Thoracic aorta (tissue), 2 donors: ENCODE data around the gene GPR143. TPM values are rescaled to one million over a fixed set of nuclear protein-coding genes. Genes with fewer than 3 reads are reported as not detected.

Experiments used
- ATAC-seq: fragments of 150-250 bp; one replicate; pipeline ENCODE4 v1.8.0; 2017; ENCODE audit warnings: low read depth; ENCODE audit not compliant: insufficient number of reproducible peaks, low FRiP score
- DNase-seq: peaks from one replicate; pipeline ENCODE4 v3.0.0-alpha.2; 2020; ENCODE audit warnings: low spot score
- H3K27ac ChIP-seq, 2 donors: fragments of 200-600 bp; sonication (generic); 1 replicate in 1 of 2; 2 replicates in 1 of 2; pipeline ENCODE4 v1.5.1; 2016; ENCODE audit warnings: mild to moderate bottlenecking in 2 of 2, moderate library complexity in 2 of 2
- H3K27me3 ChIP-seq: fragments of 200-600 bp; sonication (generic); replicated peaks from 2 replicates; pipeline ENCODE4 v1.6.0; 2016; ENCODE audit warnings: mild to moderate bottlenecking; ENCODE audit not compliant: insufficient read depth
- H3K36me3 ChIP-seq: fragments of 200-600 bp; sonication (generic); one replicate; pipeline ENCODE4 v1.5.1; 2016
- H3K4me1 ChIP-seq, 2 donors: fragments of 200-600 bp; sonication (generic); 1 replicate in 1 of 2; 2 replicates in 1 of 2; pipeline versions ENCODE4 v1.5.1 to v1.6.0; 2016; ENCODE audit warnings: low read depth in 2 of 2, mild to moderate bottlenecking in 1 of 2; ENCODE audit not compliant: control insufficient read depth in 1 of 2
- H3K4me3 ChIP-seq: fragments of 200-600 bp; sonication (generic); 2 replicates; pipeline ENCODE4 v1.5.1; 2016; ENCODE audit warnings: mild to moderate bottlenecking
- H3K9me3 ChIP-seq: fragments of 200-600 bp; sonication (generic); 2 replicates; pipeline ENCODE4 v1.5.1; 2016
- total RNA-seq, 2 donors: library from RNA; depleted of rRNA; stranded (reverse); fragments of >200 nt; gene quantifications; one replicate each; pipeline versions ENCODE4 v1.1.0 to v1.2.3, GENCODE V29; 2016
- TF ChIP-seq, protein P1 (sequence below): fragments of 200-600 bp; sonication (generic); IDR thresholded peaks from one replicate; pipeline ENCODE4 v1.5.1; 2019; ENCODE audit warnings: antibody characterized with exemption

Gene GPR143
- total RNA-seq, 2 donors from 2014 or later: 2.6 TPM; not detected in 1

GRCh38 chrX:9749146-9749692, 16.4 kb downstream of the GPR143 start:
- DNase-seq: no peak
- no peak overlapping the region for H3K27ac ChIP-seq
- no peak for ATAC-seq
- no peaks in the 10 kb centered on the region for H3K4me1 ChIP-seq
- H3K36me3 ChIP-seq: no peaks in the 10 kb centered on the region
- TF ChIP-seq, protein P1, sequence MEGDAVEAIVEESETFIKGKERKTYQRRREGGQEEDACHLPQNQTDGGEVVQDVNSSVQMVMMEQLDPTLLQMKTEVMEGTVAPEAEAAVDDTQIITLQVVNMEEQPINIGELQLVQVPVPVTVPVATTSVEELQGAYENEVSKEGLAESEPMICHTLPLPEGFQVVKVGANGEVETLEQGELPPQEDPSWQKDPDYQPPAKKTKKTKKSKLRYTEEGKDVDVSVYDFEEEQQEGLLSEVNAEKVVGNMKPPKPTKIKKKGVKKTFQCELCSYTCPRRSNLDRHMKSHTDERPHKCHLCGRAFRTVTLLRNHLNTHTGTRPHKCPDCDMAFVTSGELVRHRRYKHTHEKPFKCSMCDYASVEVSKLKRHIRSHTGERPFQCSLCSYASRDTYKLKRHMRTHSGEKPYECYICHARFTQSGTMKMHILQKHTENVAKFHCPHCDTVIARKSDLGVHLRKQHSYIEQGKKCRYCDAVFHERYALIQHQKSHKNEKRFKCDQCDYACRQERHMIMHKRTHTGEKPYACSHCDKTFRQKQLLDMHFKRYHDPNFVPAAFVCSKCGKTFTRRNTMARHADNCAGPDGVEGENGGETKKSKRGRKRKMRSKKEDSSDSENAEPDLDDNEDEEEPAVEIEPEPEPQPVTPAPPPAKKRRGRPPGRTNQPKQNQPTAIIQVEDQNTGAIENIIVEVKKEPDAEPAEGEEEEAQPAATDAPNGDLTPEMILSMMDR: no peak
- H3K9me3 ChIP-seq: no peaks in the 10 kb centered on the region
- no peak overlapping the region for H3K4me3 ChIP-seq
- no peaks in the 10 kb centered on the region for H3K27me3 ChIP-seq

GRCh38 chrX:9747644-9748043, 18.0 kb downstream of the GPR143 start:
- DNase-seq (no peak), ATAC-seq (no peak)
- H3K36me3 ChIP-seq: no peaks in the 10 kb centered on the region
- TF ChIP-seq, protein P1: no peak
- no peaks in the 10 kb centered on the region for H3K4me1 ChIP-seq
- H3K4me3 ChIP-seq: no peak overlapping the region
- H3K27me3 ChIP-seq: no peaks in the 10 kb centered on the region
- no peaks in the 10 kb centered on the region for H3K9me3 ChIP-seq
- H3K27ac ChIP-seq: no peak overlapping the region

DNA sequence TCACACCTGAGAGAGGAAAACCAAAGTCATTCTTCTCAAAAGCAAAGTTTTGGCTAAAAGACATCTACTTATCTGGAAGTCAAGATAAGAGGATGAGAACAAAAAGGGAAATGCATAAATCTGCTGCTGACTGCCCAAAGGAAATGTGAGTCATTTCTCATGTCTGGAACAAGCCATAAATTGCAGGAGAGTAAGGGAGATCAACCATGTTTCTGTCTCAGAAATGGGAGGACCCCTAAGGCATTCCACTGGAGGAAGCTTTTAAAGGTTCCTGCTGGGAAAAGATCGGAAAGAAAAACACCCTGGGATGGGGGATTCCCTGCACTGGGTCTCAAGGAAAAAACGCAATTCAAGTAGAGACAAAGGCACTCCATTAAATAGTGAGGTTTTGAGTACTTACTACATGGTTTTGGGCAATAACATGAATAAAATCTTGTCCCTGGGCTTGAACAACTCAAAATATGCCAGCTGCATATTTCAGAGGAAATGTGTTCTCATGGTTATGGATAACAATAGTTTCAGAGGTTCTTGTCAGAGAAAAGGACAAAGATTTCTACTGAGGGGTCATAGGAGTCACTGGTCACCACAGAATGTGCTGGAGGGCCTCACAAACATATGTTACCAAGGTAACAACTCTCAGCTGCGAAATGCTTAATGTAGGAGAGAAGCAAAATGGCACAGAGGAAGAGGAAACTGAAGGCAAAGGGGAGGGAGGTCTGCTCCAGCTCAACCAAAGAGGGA, 19.3 kb downstream of the GPR143 start:
- Histone ChIP-seq H3K4me1 (no peaks in the 10 kb centered on the region), H3K4me3 (no peak overlapping the region), H3K27ac (no peak overlapping the region), H3K36me3 (no peaks in the 10 kb centered on the region), H3K27me3 (no peaks in the 10 kb centered on the region), H3K9me3 (no peaks in the 10 kb centered on the region)
- ATAC-seq (no peak), DNase-seq (no peak)
- TF ChIP-seq, protein P1: no peak

DNA sequence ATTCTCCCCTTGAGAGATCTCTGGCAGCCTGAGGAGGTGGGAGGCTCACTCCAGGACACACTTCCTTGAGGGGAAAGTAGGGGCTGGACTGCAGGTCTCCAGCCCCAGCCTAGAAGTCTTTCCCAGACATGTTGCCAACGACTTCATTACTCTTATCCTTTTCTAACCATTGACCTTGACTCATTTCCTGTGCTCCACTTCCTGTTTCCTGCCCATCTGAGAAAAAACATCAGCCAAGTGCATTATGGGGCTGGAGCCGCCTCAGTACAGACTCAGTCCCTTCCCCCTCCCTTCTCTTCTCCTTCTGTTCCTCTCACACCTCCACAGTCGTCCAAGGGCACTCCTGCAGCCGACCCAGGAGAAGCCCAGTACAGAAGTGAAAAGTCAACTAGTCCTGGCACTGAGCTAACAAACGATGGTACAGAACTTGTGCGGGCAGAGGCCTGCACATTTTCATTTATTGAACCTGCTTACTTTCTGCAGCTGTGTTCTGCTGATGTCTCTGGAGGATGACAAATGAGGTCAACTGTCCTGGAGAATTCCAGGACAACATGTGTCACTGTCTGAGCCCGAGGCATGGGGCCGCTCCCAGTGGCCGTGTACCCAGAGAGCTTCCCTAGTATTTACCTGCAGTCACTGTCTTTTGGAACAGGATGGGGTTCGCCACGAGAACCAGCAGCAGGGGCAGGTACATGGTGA, 20.1 kb downstream of the GPR143 start:
- Histone ChIP-seq H3K4me1 (no peaks in the 10 kb centered on the region), H3K4me3 (no peak overlapping the region), H3K27me3 (no peaks in the 10 kb centered on the region), H3K9me3 (no peaks in the 10 kb centered on the region), H3K27ac (no peak overlapping the region), H3K36me3 (no peaks in the 10 kb centered on the region)
- no peak for DNase-seq
- ATAC-seq: no peak
- TF ChIP-seq, protein P1: no peak

DNA sequence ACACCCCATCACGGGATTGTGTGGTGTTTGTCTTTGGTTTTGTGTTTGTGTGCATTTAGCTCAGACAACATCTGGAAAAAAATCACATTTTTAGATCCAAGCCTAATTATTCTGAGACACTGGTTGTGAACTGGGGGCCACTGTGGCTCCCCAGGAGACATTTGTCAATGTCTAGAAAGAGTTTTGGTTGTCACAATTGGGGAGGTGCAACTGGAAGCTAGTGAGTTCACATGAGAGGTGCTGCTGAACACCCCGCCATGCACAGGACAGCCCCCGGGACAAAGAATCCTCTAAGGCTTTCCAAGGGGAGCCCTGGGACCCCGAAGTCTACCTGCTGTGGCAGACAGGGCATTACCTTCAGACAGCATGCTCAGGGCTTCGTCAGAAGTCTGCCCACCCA, 26.5 kb downstream of the GPR143 start:
- ATAC-seq (no peak), DNase-seq (no peak)
- no peak overlapping the region for H3K27ac ChIP-seq
- H3K4me3 ChIP-seq: no peak overlapping the region
- TF ChIP-seq, protein P1: no peak
- no peaks in the 10 kb centered on the region for H3K4me1 ChIP-seq
- H3K9me3 ChIP-seq: no peaks in the 10 kb centered on the region
- H3K27me3 ChIP-seq: no peaks in the 10 kb centered on the region
- no peaks in the 10 kb centered on the region for H3K36me3 ChIP-seq
